Stimulated activated CD8-positive, alpha-beta memory T cell treated with anti-CD3 and anti-CD28 coated beads, Interleukin-15, amount 100 ng/mL, for 24 hours (primary cell): Measurements from ENCODE around the gene JAM3.

Experiments used
- DNase-seq: peaks from one replicate; pipeline ENCODE4 v3.0.0-alpha.2; 2020; ENCODE audit warnings: low read depth

JAM3 gene

DNA sequence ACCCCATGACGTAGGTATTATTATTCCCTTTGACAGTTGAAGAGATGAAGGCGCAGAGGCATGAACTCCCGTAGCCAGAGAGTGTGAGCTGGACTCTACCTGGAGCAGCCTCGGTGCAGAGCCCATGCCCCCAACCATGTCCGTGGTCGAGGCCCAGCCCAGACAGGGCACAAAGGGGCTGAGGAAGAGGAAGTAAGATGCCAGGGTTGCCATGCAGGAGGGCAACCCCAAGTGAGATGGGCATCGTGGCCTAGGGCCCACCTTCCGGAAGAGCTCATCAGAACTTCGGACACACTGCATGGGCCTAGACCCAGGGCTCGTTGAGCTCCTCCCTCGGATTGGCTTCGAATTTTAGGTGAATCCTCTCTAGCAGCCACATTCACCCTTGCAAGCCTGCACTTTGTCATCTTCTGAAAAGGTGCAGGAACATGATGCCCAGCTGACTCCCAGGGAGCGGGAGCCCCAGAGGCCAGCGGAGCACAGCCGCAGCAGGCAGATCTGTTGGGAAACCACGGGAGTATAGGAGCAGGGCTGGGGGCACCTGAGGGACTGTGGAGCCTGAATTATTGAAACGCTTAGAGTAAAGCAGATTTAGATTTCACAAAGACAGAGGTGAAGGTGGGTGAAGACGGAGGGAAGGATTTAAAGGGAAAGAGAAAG, 29.0 kb upstream of the JAM3 start:
- no peak for DNase-seq

DNA sequence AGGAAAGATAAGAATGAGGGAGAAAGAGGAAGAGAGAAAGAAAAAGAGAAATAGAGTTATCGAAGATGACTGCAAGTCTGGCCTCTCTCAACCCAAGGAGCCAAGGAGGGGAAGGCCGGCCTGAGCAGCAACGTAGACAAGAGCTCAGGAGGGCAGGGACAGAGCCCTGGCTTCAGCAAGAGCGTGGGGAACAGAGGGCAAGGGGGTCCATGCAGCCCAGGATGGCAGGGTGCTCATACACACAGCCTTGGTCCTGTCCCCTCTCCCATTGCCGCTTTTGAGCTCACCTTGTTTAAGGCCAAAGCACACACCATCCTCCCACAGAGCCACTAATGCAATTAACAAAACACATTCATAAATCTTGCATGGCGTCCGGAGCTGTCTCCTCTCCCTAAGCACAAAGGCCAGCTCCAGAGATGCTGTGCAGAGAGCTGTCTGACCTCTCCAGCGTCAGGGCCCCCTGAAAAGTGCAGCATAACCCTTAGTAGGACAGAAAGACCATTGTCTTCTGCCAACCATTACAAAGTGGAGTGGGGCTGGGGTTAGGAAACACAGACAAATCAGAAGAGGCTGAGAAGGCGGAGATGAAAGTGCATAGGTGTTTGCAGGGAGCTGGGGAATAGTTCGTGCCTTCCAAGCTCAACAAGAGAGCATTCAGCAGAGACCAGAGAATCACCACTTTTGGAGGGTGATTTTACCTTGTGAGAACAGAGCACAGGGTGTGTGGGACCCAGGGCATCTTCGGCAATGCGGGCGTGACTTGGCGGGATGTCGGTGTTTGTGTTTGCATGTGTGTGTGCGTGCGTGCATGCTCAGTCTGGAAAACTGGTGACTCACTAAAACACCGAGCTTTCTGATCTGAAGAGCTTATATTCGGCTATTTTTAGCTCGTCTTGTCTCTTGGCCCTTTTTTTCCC, 28.2 kb upstream of the JAM3 start:
- DNase-seq, result no peak

DNA sequence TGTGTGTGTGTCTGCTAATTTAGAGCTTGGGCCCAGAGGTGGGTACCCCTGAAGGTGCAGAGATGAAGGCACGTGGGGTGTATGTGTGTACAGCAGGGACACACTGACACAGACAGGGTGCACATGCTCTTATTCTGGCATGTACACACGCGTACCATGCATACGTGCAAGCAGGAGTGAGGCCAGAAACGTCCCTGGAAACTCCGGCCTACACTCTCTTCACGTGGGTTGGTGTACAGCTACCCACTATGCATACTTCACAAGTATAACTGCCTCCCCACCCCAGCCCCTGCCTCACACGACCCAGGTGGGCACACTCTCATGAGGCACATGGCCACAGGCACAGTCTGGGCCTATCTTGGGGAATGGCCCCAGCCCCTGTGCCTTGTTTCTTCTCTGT, 27.5 kb upstream of the JAM3 start:
- DNase-seq, result no peak

DNA sequence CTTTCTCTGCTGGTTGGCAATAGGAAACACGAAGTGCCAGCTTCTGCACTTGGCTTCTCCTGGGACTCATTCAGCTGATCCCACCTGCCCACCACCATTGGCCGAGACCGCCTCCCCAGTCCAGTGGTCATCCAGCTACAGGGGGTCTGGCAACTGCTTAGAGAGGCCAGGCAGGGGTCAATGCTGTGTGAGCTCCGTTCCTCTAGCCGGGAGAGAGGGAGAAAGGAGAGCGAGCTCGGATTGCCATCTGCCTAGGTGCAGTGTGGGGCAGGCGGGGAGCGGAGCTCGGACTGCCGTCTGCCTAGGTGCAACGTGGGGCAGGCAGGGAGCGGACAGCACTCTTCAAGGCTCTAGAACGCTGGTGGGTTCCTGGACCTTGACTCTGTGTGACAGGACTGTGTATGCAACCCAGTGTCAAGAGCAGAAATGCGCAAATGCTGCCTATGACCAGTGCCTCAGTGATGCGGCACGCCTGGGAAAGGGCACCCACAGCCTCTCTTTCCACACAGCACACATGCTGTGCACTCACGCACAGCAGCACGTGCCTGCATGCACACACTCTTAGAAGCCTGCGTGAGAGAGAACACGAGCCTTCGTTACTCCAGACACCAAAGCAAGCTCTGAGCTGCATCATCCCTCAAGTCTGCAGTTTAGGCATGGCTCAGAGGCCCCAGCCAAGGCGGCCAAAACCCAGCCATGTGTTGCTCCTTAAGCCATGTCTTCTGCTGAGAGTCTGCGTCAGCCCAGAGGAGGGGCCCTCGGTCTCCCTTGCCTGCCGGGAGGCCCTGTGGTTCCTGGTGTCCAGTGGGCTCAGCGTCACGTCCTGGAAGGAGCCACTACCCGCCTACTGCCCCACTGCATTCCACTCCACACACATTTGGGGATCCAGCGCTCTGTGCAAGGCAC, 26.8 kb upstream of the JAM3 start:
- DNase-seq, result no peak

DNA sequence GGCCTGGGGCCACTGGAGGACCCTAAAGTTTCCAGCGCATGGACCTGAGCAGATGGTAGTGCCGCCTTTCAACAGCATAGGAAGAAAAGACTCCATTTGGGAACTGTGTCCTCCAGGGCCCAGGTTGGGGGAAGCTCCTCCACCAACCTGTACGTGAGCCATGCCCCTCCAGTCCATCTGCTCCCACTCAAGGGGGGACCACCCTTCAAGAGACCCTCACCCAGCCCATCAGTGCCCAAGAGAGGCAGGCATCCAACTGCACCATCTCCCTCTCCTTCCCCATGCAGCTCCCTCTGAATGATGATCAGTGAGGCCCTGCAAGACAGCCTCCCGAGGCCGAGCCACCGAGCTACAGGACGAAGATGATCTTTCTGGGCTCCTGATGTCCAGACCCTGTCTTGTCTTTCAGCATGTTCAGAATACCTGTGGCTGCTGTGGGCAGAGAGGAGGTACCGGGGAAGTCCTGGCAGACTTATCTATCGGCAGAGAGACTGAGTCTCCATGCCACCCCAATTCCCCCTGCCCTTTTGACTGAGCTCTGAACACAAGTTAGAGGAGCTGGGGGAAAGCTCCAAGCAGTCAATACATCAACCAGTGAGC, 25.0 kb upstream of the JAM3 start:
- DNase-seq, result no peak

DNA sequence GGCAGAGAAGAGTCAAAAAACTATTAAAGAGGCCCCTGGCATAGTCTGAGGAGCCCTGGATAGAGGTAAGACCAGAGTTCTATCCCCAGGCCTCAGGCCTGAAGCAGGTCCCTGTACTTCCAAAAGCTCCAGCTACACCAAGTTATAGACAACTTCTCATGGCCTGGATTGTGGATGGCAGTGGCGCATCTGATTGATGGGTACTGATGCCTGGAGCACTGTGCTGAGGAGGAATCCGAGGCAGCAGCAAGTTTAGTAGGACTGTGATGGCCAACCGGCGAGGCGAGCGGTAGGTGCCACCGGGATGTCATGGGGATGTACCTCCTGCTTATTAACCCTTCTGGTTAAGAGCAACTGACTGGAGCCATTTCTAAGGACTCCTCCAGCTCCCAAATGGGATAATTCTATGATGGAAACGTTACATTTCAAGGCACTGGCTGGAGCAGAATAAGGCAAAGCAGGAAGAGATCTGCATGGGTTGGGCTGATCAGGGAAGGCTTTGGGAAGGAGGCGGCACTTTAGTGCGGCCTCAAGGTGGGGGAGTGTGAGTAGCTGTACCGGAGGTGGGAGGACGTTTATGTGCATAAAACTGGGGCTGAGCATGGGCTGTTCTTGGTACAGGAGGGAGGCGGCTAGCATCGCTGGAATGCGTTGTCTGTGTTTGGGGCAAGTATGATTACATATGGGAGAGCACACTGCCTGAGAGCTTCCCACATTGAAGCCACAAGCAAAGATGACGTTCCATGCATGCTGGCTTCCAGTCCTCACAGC, 24.2 kb upstream of the JAM3 start:
- no peak for DNase-seq

DNA sequence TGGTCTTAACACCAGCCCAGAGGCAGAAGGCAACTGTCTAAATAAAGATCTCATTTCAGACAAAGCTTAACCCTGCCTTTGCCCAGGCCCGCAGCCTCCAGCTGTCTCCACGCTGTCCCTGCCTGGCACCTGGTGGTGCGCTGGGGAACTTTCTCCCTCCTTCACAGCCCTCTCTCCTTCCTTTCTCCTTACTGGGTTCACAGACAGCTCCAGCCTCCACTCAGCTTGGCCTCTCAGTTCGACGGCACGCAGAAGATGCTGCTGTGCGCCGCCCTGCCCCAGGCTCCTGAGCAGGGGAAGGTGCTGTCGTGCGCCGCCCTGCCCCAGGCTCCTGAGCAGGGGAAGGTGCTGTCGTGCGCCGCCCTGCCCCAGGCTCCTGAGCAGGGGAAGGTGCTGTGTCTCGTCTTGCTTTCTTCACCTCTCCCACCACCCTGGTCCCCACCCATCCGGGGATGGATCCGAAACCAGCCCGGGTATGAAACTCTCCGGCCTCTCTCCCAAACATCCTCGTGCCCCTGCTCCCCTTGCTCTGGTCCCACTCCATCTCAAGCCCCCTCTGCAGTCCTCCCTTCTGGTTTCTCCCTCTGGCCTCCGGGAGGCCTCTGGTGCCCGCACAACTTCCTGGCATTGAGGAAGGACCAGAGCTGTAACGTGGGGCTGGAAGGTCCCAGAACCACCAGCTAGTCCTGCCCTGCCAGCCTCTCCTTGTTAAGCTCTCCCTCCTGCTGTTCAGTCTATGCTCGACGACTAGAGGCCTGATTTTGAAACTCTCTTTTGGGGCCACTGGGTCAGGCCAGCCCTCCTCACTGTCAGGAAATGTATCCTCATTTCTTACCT, 22.9 kb upstream of the JAM3 start:
- DNase-seq, result no peak

DNA sequence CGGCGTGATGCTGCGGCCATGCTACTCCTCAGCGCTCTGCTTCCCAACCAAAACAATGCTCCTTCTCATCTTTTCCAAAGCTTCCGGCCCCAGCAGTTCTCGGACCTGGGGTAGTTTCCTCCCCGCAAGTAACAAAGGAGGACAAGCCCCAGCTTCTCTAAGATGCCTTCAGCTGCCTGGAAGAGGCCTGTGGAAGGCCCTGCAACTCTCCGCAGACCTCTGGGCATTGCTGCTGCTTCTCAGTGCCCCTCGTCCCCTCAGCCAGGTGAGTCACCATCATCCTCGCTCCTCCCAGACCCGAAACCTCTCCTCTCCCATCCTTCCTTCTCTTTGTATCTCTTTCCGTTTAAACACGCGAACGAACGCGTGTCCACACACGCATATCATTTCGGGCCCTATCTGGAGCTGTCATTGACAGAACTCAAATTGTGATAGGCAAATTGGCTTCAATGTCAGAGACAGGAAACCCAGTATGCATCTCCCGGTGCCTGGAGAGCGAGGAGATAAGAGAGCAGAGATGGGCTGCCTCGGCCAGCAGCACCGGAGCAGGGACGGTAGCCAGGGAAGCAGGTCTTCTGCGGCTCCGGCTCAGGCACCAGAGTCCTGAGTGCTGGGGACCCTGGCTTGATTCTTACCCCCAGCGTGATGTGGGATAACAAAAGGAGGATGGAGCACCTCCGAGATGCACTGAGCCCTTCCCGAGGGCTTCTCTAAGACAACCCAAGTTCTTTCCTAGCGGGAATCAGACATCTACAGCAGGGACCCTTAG, 22.0 kb upstream of the JAM3 start:
- no peak for DNase-seq

DNA sequence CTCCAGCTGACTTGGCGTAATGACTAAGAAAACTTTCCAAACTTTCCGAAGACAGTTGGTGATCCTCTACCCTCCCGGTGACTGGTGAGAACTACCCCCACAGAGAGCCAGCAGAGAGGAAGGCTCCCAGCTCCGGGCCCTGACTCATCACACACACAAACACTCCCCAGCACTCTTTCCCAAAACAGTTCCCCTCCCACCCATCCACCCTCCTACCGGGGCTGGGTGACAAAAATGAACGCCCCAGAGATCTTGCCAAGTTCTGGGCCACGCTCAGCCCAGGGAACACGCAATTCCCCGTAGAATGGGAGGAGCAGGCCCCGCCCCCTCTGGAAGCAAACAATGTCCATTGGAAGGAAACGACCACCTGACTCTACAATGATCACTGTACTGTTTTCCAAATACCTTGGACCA, 21.3 kb upstream of the JAM3 start:
- no peak for DNase-seq

DNA sequence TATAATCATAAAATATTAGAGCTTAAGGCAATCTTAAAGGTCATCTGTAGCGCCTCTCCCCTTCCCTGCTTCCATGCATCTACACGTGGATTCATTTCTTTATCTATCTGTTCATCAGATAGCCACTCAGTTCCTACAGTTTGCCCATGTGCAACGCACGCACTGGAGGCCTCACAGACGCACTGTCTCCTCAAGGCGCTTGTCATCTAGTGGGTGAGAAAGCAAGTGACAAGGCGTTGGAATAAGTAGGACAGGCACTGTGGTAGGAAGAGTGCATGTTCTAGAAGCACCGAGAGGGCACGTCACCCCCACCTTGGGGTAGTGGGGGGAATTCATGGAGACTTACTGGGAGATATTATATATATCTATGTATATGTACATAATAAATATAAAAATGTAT, 20.8 kb upstream of the JAM3 start:
- DNase-seq, result no peak

DNA sequence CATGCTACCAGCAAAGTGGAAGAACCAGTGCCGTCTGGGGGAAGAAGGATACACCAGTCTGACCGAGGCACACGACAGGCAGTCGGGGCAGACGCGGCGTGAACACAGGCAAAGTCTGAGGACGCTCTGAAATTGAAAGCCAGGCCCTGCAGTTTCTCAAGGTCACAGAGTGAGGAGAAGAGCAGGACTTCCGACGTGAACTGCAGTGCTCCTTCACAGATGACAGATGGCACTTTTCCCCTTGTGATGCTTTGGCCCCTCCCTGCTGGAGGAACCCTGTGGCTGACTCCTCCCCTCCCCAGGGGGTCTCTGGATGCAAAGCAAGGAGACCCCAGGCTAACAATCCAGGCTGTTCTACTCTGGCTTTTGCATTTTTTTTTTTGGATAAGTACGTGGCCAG, 19.6 kb upstream of the JAM3 start:
- no peak for DNase-seq

DNA sequence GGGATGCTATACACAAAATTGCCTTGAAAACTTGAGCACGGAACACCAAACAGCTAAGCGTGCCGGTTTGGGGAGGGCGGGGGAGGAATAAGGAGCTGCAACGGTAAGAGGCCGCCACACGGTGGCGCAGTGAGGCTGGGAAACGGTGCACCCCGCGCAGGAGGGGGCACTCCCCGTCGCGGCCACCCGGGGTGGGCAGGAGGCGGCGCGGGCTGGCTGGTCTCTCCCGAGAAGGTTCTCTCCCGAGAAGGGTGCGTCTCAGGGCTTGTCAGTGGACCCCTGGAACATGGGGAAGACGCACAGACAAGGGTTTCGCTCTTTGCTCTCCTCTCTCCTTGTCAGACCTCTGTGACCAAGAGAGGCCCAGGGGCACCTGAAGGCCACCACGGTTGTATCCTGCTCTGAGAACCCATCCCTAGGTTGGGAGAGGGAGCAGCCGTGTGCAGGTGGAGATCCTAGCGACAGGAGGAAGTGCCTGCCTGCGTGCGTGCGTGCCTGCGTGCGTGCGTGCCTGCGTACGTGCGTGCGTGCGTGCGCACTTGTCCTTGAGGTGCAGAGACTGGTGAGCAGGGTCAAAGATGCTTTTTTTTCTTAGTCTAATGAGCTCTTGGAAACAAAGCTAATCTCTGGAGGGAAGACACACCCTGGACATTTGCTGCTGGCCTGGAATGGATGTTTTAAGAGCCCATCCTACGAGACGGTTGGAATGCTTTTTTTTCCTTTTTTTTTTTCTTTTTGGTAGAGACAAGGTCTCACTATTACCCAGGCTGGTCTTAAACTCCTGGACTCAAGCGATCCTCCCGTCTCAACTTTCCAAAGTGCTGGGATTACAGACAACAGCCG, 18.1 kb upstream of the JAM3 start:
- DNase-seq, result peak; percentile 51

DNA sequence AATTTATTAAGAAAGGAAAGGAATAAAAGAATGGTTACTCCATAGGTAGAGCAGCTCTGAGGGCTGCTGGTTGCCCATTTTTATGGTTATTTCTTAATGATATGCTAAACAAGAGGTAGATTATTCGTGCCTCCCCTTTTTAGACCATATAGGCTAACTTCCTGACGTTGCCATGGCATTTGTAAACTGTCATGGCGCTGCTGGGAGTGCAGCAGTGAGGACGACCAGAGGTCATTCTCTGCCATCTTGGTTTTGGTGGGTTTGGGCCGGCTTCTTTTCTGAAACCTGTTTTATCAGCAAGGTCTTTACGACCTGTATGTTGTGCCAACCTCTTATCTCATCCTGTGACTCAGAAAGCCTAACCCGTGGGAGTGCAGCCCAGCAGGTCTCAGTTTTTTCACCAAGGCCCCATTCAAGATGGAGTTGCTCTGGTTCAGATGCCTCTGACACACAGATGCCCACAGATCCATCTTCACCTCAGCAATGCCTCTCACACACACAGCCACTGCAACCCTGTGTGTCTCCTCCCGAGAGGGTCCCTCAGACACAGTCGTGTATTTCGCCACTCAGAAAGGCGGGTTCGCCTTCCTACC, 16.4 kb upstream of the JAM3 start:
- DNase-seq, result no peak

DNA sequence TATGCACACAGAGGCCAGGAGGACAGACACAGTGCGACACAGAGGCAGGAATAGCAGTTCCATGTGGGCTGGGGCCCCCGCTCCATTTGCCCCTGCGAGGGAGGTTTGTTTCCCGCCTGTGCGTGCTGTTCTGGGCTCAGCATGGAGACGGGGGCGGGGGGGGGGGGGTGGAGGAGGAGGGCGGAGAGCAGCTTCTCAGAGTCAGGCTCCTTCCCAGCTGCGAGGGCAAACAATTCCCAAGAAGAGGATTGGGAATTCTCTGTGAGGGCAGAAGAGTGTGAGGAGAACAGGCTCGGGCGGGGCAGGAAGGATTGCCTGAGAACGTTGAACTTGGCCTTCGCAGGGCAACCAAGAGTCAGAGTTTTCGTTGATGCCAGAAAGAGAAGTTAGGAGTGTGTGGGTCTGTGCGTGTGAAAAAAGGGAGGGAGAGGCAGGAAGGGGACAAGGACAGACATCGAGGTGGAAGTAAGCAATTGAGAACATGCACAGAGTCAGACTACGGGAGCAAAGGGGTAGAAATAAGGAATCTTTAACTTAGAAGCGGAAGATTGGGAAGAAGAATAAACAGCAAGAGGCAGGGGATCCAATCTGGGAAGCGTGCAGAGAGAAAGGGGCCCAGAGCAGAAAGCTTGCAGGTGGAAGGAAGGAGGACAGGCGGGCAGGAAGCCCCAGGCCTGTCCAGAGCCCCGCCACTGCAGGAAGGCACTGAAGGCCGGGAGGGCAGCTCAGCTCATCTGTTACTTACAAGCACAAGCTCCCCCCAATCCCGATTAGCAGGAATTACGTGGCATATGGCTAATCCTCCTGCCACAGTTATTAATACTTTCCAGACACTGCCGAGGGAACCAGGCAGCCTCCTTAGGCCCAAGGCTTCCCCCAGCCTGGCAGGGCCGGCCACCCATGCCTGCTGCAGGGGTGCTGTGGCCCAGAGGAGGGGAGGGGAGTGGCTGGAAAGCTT, 15.6 kb upstream of the JAM3 start:
- DNase-seq, result no peak

DNA sequence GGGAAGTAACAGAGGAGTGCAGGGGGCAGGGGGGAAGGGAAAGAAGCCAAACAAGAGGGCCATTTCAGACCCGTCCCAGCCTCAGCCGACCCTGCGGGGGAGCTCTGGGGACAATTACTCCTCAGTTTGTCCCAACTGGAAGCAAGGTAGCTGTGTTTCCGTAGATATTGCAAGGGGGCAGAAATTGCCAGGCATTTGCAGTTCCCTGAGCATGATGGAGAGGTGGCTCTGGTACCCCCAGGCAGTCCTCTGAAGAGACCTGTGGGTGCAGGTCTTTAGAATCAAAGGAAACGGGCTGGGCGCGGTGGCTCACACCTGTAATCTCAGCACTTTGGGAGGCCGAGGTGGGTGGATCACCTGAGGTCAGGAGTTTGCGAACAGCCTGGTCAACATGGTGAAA, 13.8 kb upstream of the JAM3 start:
- no peak for DNase-seq

DNA sequence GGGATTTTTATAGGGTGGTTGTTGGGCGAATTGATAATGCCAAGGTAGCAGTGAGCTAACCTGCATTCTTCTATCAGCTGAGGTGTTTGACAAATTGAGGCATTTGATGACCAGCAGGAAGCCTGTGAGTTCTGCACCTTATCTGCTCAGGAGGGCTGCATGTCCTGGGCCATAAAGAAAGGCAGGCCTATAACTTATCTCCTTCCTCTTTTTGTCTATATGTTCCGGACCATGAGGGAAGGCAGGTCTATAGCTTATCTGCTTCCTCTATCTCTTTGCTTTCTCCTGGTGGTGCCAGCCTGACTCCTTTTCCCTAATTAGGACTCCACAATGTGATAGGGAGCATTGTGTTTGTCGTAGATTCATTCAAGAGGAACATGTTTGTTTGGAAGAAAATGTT, 8.6 kb upstream of the JAM3 start:
- DNase-seq, result no peak
